HG03469 (cell line): Measurements from ENCODE around the gene N4BP2L2.
A peak's percentile ranks its signal among the peaks of the same experiment; 100 is the strongest.

Source experiments
- ATAC-seq: cut with Tn5 transposase; IDR thresholded peaks from one replicate; pipeline ENCODE4 v1.9.1; 2021; ENCODE audit warnings: mild to moderate bottlenecking, moderate library complexity, moderate number of reproducible peaks; ENCODE audit not compliant: unreplicated experiment

The N4BP2L2 gene

GRCh38 chr13:32427852-32428580 lies 110.6 kb downstream of the N4BP2L2 start, which contains the start of gene N4BP2L1:
Gene N4BP2L1, minus strand, starts transcription at chr13:32428130. Its CDS starts 48 bp downstream, at chr13:32428082.
- ATAC-seq, result peak; percentile 43

GRCh38 chr13:32426990-32427851 lies 111.4 kb downstream of the N4BP2L2 start:
- ATAC-seq, result peak; percentile 1

- ATAC-seq, result peak; percentile 39
These were observed 112.2 kb downstream of the N4BP2L2 start for GRCh38 chr13:32426191-32426989.

GRCh38 chr13:32425158-32425557 lies 113.4 kb downstream of the N4BP2L2 start:
- no peak for ATAC-seq

- ATAC-seq, result no peak
These were observed 115.0 kb downstream of the N4BP2L2 start for GRCh38 chr13:32423592-32423991.

- ATAC-seq, result no peak
These were observed 118.7 kb downstream of the N4BP2L2 start for GRCh38 chr13:32419862-32420261.

GRCh38 chr13:32417995-32418394 lies 120.6 kb downstream of the N4BP2L2 start:
- no peak for ATAC-seq

GRCh38 chr13:32415019-32415418 lies 123.6 kb downstream of the N4BP2L2 start:
- no peak for ATAC-seq

GRCh38 chr13:32414580-32414979 lies 124.0 kb downstream of the N4BP2L2 start:
- no peak for ATAC-seq

GRCh38 chr13:32413284-32413683 lies 125.3 kb downstream of the N4BP2L2 start:
- ATAC-seq, result no peak

GRCh38 chr13:32409561-32410421 lies 128.8 kb downstream of the N4BP2L2 start:
- ATAC-seq, result no peak

- ATAC-seq, result no peak
These were observed 129.6 kb downstream of the N4BP2L2 start for GRCh38 chr13:32409001-32409313.

GRCh38 chr13:32408296-32409000 lies 130.1 kb downstream of the N4BP2L2 start:
- no peak for ATAC-seq

GRCh38 chr13:32407854-32408253 lies 130.7 kb downstream of the N4BP2L2 start:
- ATAC-seq, result peak; percentile 65

GRCh38 chr13:32403108-32403507 lies 135.5 kb downstream of the N4BP2L2 start:
- no peak for ATAC-seq

- no peak for ATAC-seq
These were observed 147.4 kb downstream of the N4BP2L2 start for GRCh38 chr13:32391101-32391619.

GRCh38 chr13:32390484-32390883 lies 148.1 kb downstream of the N4BP2L2 start:
- ATAC-seq, result no peak

- peak; percentile 55 for ATAC-seq
These were observed 148.5 kb downstream of the N4BP2L2 start for GRCh38 chr13:32390048-32390447.

- ATAC-seq, result no peak
These were observed 153.2 kb downstream of the N4BP2L2 start for GRCh38 chr13:32385410-32385809.
